Measurements from ENCODE around the gene RSPO1. TPM values are rescaled to one million over a fixed set of nuclear protein-coding genes. Genes with fewer than 3 reads are reported as not detected.
A peak's percentile ranks its signal among the peaks of the same experiment; 100 is the strongest.

Gene RSPO1
- total and polyA plus RNA-seq, 2 of the 13 experiments (the other 11 are each of a cell fraction or from before 2014, with no cell fraction given), result not detected

DNA sequence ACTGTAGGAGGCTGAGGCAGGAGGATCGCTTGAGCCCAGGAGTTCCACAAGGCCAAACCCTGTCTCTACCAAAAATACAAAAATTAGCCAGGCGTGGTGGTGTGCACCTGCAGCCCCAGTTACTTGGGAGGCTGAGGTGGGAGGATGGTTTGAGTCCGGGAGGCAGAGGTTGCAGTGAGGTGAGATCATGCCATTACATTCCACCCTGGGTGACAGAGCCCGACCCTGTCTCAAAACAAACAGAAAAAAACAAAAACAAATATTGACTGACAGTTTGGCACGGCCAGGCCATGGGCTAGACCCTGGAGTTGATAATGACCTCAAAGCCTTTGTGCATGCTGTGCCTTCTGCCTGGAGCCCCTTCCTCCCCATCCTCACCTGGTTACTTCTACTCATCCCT is 19.2 kb upstream of the RSPO1 start (continued):
- TF ChIP-seq FOXA3 (CRISPR knock-in tag; IDR thresholded peaks at IDR 0.05) (peak; percentile 80), ZMYM4 (CRISPR knock-in tag; IDR thresholded peaks at IDR 0.05) (0 out of 2 replicates have a peak, but pooled peaks have one; percentile 23), FOXP1 (IDR thresholded peaks at IDR 0.05) (no peak), FOXP1 (CRISPR knock-in tag; IDR thresholded peaks at IDR 0.05) (peak; percentile 49; the same call in 1 of the 2 replicates), GABPB1 (CRISPR knock-in tag; IDR thresholded peaks at IDR 0.05) (0 out of 2 replicates have a peak, but pooled peaks have one; percentile 15), EP300 (IDR thresholded peaks at IDR 0.05; ENCODE audit: low read depth in 2 of 2, low read length in 2 of 2) (peak in 1 of 2 experiments; percentile 7; a peak in 1 of 4 replicates), EP300 (CRISPR knock-in tag; IDR thresholded peaks at IDR 0.05; ENCODE audit: borderline replicate concordance) (no peak), ZKSCAN5 (CRISPR knock-in tag; IDR thresholded peaks at IDR 0.05) (peak; percentile 82; the same call in 1 of the 2 replicates), HNF1B (CRISPR knock-in tag; IDR thresholded peaks at IDR 0.05) (0 out of 2 replicates have a peak, but pooled peaks have one; percentile 13), NCOA5 (CRISPR knock-in tag; IDR thresholded peaks at IDR 0.05) (no peak), JUND (CRISPR knock-in tag; IDR thresholded peaks at IDR 0.05) (peak; percentile 40; the same call in 1 of the 2 replicates), AHDC1 (CRISPR knock-in tag; IDR thresholded peaks at IDR 0.05; ENCODE audit: borderline replicate concordance) (0 out of 2 replicates have a peak, but pooled peaks have one; percentile 23), RAD21 (CRISPR knock-in tag; IDR thresholded peaks at IDR 0.05) (no peak), HOXA5 (CRISPR knock-in tag; IDR thresholded peaks at IDR 0.05) (0 out of 2 replicates have a peak, but pooled peaks have one; percentile 22)
- TF ChIP-seq, protein P1, sequence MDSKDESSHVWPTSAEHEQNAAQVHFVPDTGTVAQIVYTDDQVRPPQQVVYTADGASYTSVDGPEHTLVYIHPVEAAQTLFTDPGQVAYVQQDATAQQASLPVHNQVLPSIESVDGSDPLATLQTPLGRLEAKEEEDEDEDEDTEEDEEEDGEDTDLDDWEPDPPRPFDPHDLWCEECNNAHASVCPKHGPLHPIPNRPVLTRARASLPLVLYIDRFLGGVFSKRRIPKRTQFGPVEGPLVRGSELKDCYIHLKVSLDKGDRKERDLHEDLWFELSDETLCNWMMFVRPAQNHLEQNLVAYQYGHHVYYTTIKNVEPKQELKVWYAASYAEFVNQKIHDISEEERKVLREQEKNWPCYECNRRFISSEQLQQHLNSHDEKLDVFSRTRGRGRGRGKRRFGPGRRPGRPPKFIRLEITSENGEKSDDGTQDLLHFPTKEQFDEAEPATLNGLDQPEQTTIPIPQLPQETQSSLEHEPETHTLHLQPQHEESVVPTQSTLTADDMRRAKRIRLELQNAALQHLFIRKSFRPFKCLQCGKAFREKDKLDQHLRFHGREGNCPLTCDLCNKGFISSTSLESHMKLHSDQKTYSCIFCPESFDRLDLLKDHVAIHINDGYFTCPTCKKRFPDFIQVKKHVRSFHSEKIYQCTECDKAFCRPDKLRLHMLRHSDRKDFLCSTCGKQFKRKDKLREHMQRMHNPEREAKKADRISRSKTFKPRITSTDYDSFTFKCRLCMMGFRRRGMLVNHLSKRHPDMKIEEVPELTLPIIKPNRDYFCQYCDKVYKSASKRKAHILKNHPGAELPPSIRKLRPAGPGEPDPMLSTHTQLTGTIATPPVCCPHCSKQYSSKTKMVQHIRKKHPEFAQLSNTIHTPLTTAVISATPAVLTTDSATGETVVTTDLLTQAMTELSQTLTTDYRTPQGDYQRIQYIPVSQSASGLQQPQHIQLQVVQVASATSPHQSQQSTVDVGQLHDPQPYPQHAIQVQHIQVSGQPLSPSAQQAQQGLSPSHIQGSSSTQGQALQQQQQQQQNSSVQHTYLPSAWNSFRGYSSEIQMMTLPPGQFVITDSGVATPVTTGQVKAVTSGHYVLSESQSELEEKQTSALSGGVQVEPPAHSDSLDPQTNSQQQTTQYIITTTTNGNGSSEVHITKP (CRISPR knock-in tag; IDR thresholded peaks at IDR 0.05; ENCODE audit: low read depth), result no peak
- TF ChIP-seq, protein P2, sequence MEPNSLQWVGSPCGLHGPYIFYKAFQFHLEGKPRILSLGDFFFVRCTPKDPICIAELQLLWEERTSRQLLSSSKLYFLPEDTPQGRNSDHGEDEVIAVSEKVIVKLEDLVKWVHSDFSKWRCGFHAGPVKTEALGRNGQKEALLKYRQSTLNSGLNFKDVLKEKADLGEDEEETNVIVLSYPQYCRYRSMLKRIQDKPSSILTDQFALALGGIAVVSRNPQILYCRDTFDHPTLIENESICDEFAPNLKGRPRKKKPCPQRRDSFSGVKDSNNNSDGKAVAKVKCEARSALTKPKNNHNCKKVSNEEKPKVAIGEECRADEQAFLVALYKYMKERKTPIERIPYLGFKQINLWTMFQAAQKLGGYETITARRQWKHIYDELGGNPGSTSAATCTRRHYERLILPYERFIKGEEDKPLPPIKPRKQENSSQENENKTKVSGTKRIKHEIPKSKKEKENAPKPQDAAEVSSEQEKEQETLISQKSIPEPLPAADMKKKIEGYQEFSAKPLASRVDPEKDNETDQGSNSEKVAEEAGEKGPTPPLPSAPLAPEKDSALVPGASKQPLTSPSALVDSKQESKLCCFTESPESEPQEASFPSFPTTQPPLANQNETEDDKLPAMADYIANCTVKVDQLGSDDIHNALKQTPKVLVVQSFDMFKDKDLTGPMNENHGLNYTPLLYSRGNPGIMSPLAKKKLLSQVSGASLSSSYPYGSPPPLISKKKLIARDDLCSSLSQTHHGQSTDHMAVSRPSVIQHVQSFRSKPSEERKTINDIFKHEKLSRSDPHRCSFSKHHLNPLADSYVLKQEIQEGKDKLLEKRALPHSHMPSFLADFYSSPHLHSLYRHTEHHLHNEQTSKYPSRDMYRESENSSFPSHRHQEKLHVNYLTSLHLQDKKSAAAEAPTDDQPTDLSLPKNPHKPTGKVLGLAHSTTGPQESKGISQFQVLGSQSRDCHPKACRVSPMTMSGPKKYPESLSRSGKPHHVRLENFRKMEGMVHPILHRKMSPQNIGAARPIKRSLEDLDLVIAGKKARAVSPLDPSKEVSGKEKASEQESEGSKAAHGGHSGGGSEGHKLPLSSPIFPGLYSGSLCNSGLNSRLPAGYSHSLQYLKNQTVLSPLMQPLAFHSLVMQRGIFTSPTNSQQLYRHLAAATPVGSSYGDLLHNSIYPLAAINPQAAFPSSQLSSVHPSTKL (CRISPR knock-in tag; IDR thresholded peaks at IDR 0.05), result peak; percentile 68
